Activated CD4-positive, alpha-beta T cell treated with anti-CD3 and anti-CD28 coated beads for 24 hours (primary cell): ENCODE results near the gene ZNF280D.

Experiments used
- DNase-seq, 2 donors: peaks; one replicate each; pipeline ENCODE4 v3.0.0-alpha.2; 2020; ENCODE audit warnings: low read depth in 2 of 2

Gene ZNF280D

DNA sequence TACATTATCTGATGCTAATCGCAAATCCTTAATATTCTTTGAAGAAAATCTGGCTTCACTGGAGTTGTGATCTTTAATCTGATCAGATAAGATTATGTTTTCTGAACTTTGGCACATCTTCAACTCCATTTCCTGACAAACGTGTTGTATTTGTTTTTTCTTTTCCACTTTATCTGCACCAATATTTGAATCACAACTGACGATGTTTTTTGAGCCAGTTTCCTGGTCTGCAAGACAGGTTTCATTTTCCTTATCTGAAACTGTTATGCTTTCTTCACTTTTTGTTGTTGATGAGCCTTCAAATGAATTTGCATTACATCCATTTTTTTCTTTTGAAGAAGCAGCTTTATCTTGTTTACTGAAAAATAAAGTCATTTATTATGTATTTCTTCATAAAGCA is 101.5 kb downstream of the ZNF280D start:
- no peak for DNase-seq

DNA sequence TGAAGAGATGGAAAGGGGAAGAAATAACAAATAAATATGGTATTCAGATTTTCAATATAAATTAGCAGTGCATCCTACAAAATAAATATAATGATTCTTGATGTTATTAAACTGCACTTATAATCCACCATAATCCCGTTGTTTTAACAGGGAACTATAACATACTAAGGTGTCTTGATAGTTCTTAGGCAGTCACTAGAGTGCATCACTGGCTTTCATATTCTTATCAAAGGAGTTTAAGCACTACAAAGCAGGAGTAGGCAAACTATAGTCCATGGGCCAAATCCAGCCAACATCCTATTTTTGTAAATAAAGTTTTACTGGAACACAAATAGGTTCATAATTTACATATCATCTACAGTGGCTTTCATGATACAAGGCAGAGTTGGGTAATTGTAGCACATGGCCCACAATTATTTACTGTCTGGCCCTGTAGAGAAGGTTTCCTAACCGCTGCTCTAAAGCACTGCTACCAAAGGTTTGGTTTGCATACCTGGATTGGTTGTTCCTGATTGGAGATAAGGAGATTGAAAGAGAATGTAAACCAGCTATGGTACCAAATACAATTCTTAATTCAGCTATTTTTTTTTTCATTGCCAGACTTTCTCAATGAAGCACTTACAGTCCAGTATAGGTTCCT is 104.3 kb downstream of the ZNF280D start:
- DNase-seq: no peak

DNA sequence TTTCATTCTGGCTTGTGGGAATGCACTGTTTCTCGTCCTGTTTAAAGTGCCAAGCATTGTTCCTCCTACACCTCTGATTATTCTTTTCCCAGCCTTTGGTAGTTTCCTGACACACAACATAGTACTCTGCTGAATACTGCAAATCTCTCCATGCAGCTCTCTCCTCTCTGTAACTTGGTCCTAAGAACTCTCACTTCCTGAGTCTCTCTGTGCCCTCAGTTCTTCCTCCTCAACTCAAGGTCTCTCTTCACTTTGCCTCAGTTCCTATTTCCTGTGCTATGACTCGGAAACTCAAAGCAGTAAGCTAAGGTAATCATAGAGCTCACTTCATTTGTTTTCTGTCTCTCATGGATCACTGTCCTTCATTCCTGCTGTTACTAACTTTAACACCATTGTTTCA is 113.4 kb downstream of the ZNF280D start:
- DNase-seq: no peak

DNA sequence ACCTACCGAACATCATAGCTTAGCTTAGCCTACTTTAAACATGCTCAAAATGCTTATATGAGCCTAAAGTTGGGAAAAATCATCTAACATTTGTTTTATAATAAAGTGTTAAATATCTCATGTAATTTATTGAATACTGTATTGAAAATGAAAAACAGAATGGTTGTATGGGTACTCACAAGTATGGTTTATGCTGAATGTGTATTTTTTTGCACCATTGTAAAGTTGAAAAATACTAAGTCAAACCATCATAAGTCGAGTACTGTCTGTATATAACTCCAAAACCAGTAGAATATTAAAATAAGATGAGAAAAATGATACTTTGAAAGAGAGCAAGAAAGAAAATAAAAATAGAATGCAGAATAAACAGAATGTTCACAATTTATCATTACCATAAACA is 115.7 kb downstream of the ZNF280D start:
- no peak for DNase-seq

DNA sequence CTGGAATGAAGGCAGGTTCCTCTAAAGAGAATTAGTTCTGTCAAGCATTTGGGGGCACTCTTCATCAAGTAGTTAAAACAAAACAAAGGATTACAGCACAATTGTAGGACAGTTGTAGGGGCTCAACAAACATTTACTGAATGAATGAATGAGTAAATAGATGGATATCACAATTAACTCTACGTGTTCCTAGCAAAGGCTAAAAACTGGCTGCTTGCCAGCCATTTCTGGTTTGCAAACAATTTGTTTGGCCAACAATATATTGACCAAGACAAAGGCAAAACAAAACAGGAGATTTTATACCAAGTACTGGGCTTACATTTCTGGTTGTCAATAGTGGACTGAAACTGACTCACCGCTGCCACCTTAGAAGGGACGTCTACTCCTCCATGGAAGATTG is 116.8 kb downstream of the ZNF280D start:
- DNase-seq: no peak

- no peak for DNase-seq
Observed at GRCh38 chr15:56613811-56614210, 119.5 kb downstream of the ZNF280D start.

- no peak for DNase-seq
Observed at GRCh38 chr15:56608993-56609392, 124.3 kb downstream of the ZNF280D start.

DNA sequence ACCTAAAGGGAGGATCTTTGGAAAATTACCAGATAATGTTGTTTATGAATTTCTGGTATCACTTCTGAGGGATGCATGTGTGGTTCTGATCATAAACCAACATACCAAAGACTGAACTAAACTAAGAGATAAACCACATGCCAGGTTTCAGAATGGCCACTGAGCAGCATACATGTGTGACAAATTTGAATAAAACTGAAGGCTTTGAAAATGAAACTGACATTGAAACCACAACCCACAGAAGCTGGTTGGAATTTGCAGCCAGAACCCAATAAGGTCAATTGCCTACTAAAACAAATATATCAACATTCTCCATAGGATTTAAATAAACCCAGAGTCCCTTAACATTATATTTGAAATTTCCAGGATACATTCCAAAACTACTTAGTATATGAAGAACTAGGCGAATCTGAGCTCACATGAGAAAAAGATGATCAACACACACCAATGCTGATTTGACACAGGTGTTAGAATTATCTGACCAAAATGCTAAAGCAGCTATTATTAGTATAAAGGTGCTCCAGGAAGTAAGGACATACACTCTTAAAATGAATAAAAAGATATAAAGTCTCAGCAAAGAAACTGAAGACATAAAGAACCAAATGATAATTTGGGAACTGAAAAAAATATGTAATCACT is 125.0 kb downstream of the ZNF280D start:
- no peak for DNase-seq

DNA sequence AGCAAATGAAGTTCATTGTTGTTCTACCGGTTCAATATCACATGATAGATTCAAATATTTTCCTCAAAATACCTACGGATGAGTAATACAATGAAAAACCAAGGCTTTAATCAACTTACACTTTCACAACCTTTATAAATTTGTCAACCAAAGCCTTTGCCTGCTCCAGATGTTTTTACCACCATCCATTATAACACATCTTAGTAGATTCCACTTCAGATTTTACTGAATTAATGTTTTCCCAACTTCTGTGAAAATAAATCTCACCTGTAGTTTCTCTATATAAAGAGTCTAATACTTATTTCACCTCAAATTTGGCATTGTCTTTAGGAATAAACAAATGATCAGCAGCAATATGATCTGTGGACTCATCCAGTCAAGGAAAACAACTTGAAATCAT is 131.1 kb downstream of the ZNF280D start:
- no peak for DNase-seq

- no peak for DNase-seq
Observed at GRCh38 chr15:56600380-56600779, 132.9 kb downstream of the ZNF280D start.

- no peak for DNase-seq
Observed at GRCh38 chr15:56598991-56599390, 134.3 kb downstream of the ZNF280D start.

DNA sequence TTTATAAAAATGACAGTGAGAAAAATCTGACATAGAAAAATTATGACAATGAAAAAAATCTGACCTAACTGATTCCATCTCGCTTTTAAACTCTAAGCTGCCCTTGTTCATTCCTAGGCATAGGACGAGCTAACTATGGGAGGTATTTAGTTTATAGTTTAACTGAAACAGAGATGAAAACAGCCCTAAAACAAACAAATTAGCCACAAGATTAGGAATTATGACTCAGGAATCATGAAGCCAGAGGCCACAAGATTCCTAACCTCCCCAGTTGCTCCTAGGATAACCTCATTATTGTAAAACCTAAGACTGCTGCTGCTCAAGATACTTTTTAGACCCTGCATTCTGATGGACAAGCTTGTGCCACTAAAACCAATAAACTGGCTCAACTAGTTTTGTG is 145.6 kb downstream of the ZNF280D start:
- no peak for DNase-seq

- no peak for DNase-seq
Observed at GRCh38 chr15:56586206-56586605, 147.1 kb downstream of the ZNF280D start.

DNA sequence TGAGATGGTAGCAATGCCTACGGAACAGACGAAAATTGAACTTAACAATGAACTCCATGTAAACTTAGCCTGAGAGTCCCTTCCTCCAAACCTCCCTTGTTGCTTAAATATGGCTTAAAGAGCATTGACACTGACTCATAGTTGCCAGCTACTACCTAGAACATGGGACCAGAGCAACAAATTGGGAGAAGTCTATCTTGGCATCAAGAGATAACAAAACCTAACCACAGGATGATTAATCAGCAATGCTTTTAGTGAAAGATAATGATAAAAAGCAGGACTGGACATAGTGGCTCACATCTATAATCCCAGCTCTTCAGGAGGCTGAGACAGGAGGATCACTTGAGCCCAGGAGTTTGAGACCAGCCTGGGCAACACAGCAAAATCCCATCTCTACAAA is 150.5 kb downstream of the ZNF280D start:
- no peak for DNase-seq
